OCI-LY1 (cell line): Measurements from ENCODE around the gene ITSN2.

Experiments used
- H2AFZ ChIP-seq: fragments of 200-600 bp; sonication (generic), shearing (Covaris generic); 2 replicates; pipeline ENCODE4 v1.6.0; 2014; ENCODE audit warnings: antibody characterized with exemption, mild to moderate bottlenecking, low read length
- H3F3A ChIP-seq: fragments of 200-600 bp; sonication (generic), shearing (Covaris generic); 2 replicates; pipeline ENCODE4 v1.6.0; 2014; ENCODE audit warnings: mild to moderate bottlenecking, antibody characterized with exemption, low read length, moderate library complexity; ENCODE audit not compliant: insufficient read depth
- H3K27ac ChIP-seq: fragments of 200-600 bp; sonication (generic); 2 replicates; pipeline ENCODE4 v1.5.1; 2014; ENCODE audit warnings: low read length, mixed run types, mild to moderate bottlenecking, low read depth; ENCODE audit not compliant: poor library complexity, severe bottlenecking
- H3K27me3 ChIP-seq: fragments of 200-600 bp; sonication (generic); 2 replicates; pipeline ENCODE4 v1.6.0; 2014; ENCODE audit warnings: antibody characterized with exemption, mild to moderate bottlenecking, low read length, moderate library complexity; ENCODE audit not compliant: insufficient read depth
- H3K36me3 ChIP-seq: fragments of 200-600 bp; sonication (generic); 2 replicates; pipeline ENCODE4 v1.6.1; 2014; ENCODE audit warnings: mild to moderate bottlenecking, antibody characterized with exemption, low read length, moderate library complexity, mixed read lengths; ENCODE audit not compliant: insufficient read depth
- H3K4me1 ChIP-seq: fragments of 200-600 bp; sonication (generic); 2 replicates; pipeline ENCODE4 v1.5.1; 2014; ENCODE audit warnings: mild to moderate bottlenecking, low read length, moderate library complexity; ENCODE audit not compliant: insufficient read depth, severe bottlenecking
- H3K4me2 ChIP-seq: fragments of 200-600 bp; sonication (generic), shearing (Covaris generic); 2 replicates; pipeline ENCODE4 v1.6.1; 2014; ENCODE audit warnings: low read length
- H3K4me3 ChIP-seq: fragments of 200-600 bp; sonication (generic); 2 replicates; pipeline ENCODE4 v1.5.1; 2014; ENCODE audit warnings: low read length, low read depth, mild to moderate bottlenecking, mixed read lengths; ENCODE audit not compliant: poor library complexity, severe bottlenecking
- H3K79me2 ChIP-seq: fragments of 200-600 bp; shearing (Covaris generic); 2 replicates; pipeline ENCODE4 v1.6.1; 2016; ENCODE audit warnings: mixed run types, low read length, mixed read lengths; ENCODE audit not compliant: insufficient read depth
- H3K9ac ChIP-seq: fragments of 200-600 bp; sonication (generic), shearing (Covaris generic); 2 replicates; pipeline ENCODE4 v1.6.1; 2014; ENCODE audit warnings: mild to moderate bottlenecking, low read length, mixed read lengths
- H3K9me2 ChIP-seq: fragments of 200-600 bp; sonication (generic), shearing (Covaris generic); 2 replicates; pipeline ENCODE4 v1.6.1; 2014; ENCODE audit warnings: low read depth, mild to moderate bottlenecking, low read length, mixed read lengths
- H3K9me3 ChIP-seq: fragments of 200-600 bp; shearing (Covaris generic); 2 replicates; pipeline ENCODE4 v1.6.1; 2014; ENCODE audit warnings: low read length, mixed read lengths
- H4K20me1 ChIP-seq: fragments of 200-600 bp; sonication (generic), shearing (Covaris generic); 2 replicates; pipeline ENCODE4 v1.6.0; 2016; ENCODE audit warnings: mild to moderate bottlenecking, low read length; ENCODE audit not compliant: insufficient read depth
- EZH2 ChIP-seq: fragments of 200-600 bp; sonication (generic), shearing (Covaris generic); IDR thresholded peaks from 2 replicates; pipeline ENCODE4 v1.8.0; 2017; ENCODE audit warnings: borderline replicate concordance, mixed run types, mild to moderate bottlenecking, antibody characterized with exemption, low read length, moderate library complexity, mixed read lengths
- TF ChIP-seq, protein P1 (sequence below): fragments of 200-600 bp; sonication (generic), shearing (Covaris generic); IDR thresholded peaks from 2 replicates; pipeline ENCODE4 v1.5.1; 2017; ENCODE audit warnings: mild to moderate bottlenecking, antibody characterized with exemption, low read length, moderate library complexity, mixed read lengths

Gene ITSN2

DNA sequence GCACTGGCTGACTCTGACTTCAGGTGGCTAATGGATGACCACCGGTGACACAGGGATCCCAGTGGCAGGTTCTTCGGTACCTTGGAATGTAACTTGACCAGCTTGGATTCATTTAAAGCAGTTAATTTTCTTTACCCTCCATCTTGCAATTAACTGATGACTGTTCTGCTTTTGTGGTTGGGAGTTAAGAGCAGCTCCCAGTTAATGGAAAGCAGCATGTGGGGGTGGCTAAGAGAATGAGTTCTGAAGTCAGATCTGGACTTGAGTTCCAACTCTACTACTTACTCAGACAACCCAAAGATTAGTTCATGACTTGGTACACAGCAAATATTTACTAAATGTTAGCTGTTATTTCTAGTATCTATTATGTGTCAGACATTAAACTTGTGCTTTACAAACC lies 127.0 kb downstream of the ITSN2 start:
- H3K4me3 ChIP-seq, result no peak overlapping the region
- no peaks in the 10 kb centered on the region for H3K4me1 ChIP-seq
- no peaks in the 10 kb centered on the region for H3F3A ChIP-seq
- H3K9me3 ChIP-seq, result no peaks in the 10 kb centered on the region
- H3K9ac ChIP-seq, result no peak overlapping the region
- no peak overlapping the region for H3K27ac ChIP-seq
- no peaks in the 10 kb centered on the region for H3K9me2 ChIP-seq
- H4K20me1 ChIP-seq, result no peaks in the 10 kb centered on the region
- TF ChIP-seq, protein P1, sequence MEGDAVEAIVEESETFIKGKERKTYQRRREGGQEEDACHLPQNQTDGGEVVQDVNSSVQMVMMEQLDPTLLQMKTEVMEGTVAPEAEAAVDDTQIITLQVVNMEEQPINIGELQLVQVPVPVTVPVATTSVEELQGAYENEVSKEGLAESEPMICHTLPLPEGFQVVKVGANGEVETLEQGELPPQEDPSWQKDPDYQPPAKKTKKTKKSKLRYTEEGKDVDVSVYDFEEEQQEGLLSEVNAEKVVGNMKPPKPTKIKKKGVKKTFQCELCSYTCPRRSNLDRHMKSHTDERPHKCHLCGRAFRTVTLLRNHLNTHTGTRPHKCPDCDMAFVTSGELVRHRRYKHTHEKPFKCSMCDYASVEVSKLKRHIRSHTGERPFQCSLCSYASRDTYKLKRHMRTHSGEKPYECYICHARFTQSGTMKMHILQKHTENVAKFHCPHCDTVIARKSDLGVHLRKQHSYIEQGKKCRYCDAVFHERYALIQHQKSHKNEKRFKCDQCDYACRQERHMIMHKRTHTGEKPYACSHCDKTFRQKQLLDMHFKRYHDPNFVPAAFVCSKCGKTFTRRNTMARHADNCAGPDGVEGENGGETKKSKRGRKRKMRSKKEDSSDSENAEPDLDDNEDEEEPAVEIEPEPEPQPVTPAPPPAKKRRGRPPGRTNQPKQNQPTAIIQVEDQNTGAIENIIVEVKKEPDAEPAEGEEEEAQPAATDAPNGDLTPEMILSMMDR, result no peak
- TF ChIP-seq EZH2, result no peak
- no peaks in the 10 kb centered on the region for H3K27me3 ChIP-seq
- no peak overlapping the region for H3K4me2 ChIP-seq
- H3K79me2 ChIP-seq, result no peaks in the 10 kb centered on the region
- H3K36me3 ChIP-seq, result peaks cover 18% of the 10 kb centered on the region; the same call in 1 of the 2 replicates
- H2AFZ ChIP-seq, result no peak overlapping the region

DNA sequence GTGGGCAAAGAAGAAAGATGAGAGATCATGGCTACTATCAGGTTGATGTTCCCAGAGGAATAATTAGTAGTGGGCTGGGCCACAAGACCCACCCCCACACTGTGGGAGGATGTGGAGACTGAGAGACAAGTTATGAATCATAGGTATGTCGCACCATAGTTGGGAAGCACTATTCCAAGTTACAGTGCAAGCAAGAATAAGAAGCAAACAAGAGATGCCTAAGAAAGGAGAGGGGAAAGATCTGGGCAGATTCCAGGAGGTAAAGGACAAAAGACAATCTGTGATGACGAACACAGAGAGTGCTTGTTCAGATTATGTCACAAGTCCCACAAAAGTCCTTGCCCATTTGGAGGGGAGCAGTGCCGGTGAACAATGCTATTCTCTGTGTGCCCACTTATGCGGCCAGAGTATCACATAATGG lies 128.9 kb downstream of the ITSN2 start:
- Histone ChIP-seq H3K27me3 (no peaks in the 10 kb centered on the region), H3K9me2 (no peaks in the 10 kb centered on the region), H3K79me2 (no peaks in the 10 kb centered on the region), H3K4me2 (no peak overlapping the region), H3K9me3 (no peaks in the 10 kb centered on the region), H3K9ac (no peak overlapping the region), H3K27ac (no peak overlapping the region), H4K20me1 (no peaks in the 10 kb centered on the region), H3F3A (no peaks in the 10 kb centered on the region), H3K36me3 (peaks cover 15% of the 10 kb centered on the region; the same call in 1 of the 2 replicates), H3K4me3 (no peak overlapping the region), H3K4me1 (no peaks in the 10 kb centered on the region), H2AFZ (no peak overlapping the region)
- no peak for TF ChIP-seq EZH2
- TF ChIP-seq, protein P1, result no peak

DNA sequence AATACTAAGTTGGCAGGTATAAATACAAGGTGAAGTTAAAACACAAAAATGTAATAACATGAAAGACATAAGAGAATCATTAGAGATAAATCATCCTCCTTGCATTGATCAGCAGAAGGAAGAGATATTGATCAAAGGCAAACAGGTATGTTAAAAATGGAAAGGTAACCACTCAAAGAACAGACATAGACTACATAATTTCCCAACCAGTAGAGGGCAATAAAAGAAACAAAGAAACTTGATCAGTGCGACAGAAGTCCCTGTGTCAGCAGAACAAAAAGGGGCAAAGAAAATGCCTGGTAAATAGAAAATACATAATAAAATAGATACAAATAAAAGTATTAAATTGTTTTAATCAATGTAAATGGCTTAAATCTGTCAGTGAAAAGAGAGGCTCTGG lies 131.9 kb downstream of the ITSN2 start:
- H3F3A ChIP-seq, result no peaks in the 10 kb centered on the region
- TF ChIP-seq, protein P1, result peak; percentile 55
- no peak for TF ChIP-seq EZH2
- no peaks in the 10 kb centered on the region for H3K4me1 ChIP-seq

More for the DNA sequence above, 131.9 kb downstream of the ITSN2 start:
- H3K36me3 ChIP-seq, result peaks cover 12% of the 10 kb centered on the region; the same call in 1 of the 2 replicates
- H3K9me2 ChIP-seq, result no peaks in the 10 kb centered on the region
- H3K79me2 ChIP-seq, result no peaks in the 10 kb centered on the region
- H3K4me2 ChIP-seq, result no peak overlapping the region
- H3K27ac ChIP-seq, result no peak overlapping the region
- H2AFZ ChIP-seq, result no peak overlapping the region
- no peaks in the 10 kb centered on the region for H4K20me1 ChIP-seq
- H3K27me3 ChIP-seq, result no peaks in the 10 kb centered on the region
- H3K4me3 ChIP-seq, result no peak overlapping the region
- H3K9me3 ChIP-seq, result no peaks in the 10 kb centered on the region
- no peak overlapping the region for H3K9ac ChIP-seq
